IPS-18a (cell line): ENCODE data around the gene IKZF5.

ENCODE experiments used
- H3K27ac ChIP-seq: one replicate; pipeline ENCODE4 v1.5.1; 2013; ENCODE audit warnings: low read length
- H3K27me3 ChIP-seq: one replicate; pipeline ENCODE4 v1.6.1; 2013; ENCODE audit warnings: mild to moderate bottlenecking, low read length; ENCODE audit not compliant: control insufficient read depth, insufficient read depth
- H3K36me3 ChIP-seq: one replicate; pipeline ENCODE4 v1.6.1; 2013; ENCODE audit warnings: low read depth, low read length; ENCODE audit not compliant: control insufficient read depth
- H3K4me1 ChIP-seq: one replicate; pipeline ENCODE4 v1.6.1; 2013; ENCODE audit warnings: low read depth, low read length; ENCODE audit not compliant: control insufficient read depth
- H3K4me3 ChIP-seq: one replicate; pipeline ENCODE4 v1.5.1; 2013; ENCODE audit warnings: low read length
- H3K9ac ChIP-seq: one replicate; pipeline ENCODE4 v1.6.1; 2013; ENCODE audit warnings: mild to moderate bottlenecking, low read length, moderate library complexity
- H3K9me3 ChIP-seq: one replicate; pipeline ENCODE4 v1.6.1; 2013; ENCODE audit warnings: low read depth, low read length; ENCODE audit not compliant: control insufficient read depth

The IKZF5 gene

GRCh38 chr10:123013456-123014419 lies 5.1 kb upstream of the IKZF5 start:
- no peak overlapping the region for H3K27ac ChIP-seq
- H3K4me1 ChIP-seq, result peaks cover 28% of the 10 kb centered on the region
- H3K36me3 ChIP-seq, result no peaks in the 10 kb centered on the region
- H3K27me3 ChIP-seq, result peaks cover 28% of the 10 kb centered on the region
- H3K9ac ChIP-seq, result no peak overlapping the region
- H3K4me3 ChIP-seq, result no peak overlapping the region
- H3K9me3 ChIP-seq, result no peaks in the 10 kb centered on the region

GRCh38 chr10:123011987-123012386 lies 3.4 kb upstream of the IKZF5 start:
- H3K36me3 ChIP-seq, result no peaks in the 10 kb centered on the region
- peaks cover 19% of the 10 kb centered on the region for H3K4me1 ChIP-seq
- H3K9me3 ChIP-seq, result no peaks in the 10 kb centered on the region
- no peak overlapping the region for H3K9ac ChIP-seq
- H3K27me3 ChIP-seq, result peaks cover 28% of the 10 kb centered on the region
- no peak overlapping the region for H3K4me3 ChIP-seq
- no peak overlapping the region for H3K27ac ChIP-seq

GRCh38 chr10:123009105-123009820 lies 668 bp upstream of the IKZF5 start:
- H3K36me3 ChIP-seq, result no peaks in the 10 kb centered on the region
- peaks cover 3% of the 10 kb centered on the region for H3K4me1 ChIP-seq
- peak overlapping the region; percentile 86 for H3K4me3 ChIP-seq
- peak overlapping the region; percentile 47 for H3K9ac ChIP-seq
- no peak overlapping the region for H3K27ac ChIP-seq
- H3K27me3 ChIP-seq, result peaks cover 22% of the 10 kb centered on the region
- H3K9me3 ChIP-seq, result no peaks in the 10 kb centered on the region

- H3K9ac ChIP-seq, result peak overlapping the region; percentile 73
- no peaks in the 10 kb centered on the region for H3K9me3 ChIP-seq
- no peaks in the 10 kb centered on the region for H3K36me3 ChIP-seq
- peaks cover 3% of the 10 kb centered on the region for H3K4me1 ChIP-seq
- peaks cover 22% of the 10 kb centered on the region for H3K27me3 ChIP-seq
- peak overlapping the region; percentile 86 for H3K4me3 ChIP-seq
- H3K27ac ChIP-seq, result no peak overlapping the region
These were observed 839 bp downstream of the IKZF5 start for GRCh38 chr10:123007558-123008354.

- Histone ChIP-seq H3K4me3 (no peak overlapping the region), H3K27ac (no peak overlapping the region), H3K4me1 (no peaks in the 10 kb centered on the region), H3K27me3 (peaks cover 1% of the 10 kb centered on the region), H3K9me3 (no peaks in the 10 kb centered on the region), H3K36me3 (no peaks in the 10 kb centered on the region), H3K9ac (no peak overlapping the region)
These were observed 4.3 kb downstream of the IKZF5 start for GRCh38 chr10:123004298-123004697.

- H3K9me3 ChIP-seq, result no peaks in the 10 kb centered on the region
- H3K27ac ChIP-seq, result no peak overlapping the region
- no peak overlapping the region for H3K9ac ChIP-seq
- H3K36me3 ChIP-seq, result peaks cover 10% of the 10 kb centered on the region
- no peaks in the 10 kb centered on the region for H3K4me1 ChIP-seq
- no peak overlapping the region for H3K4me3 ChIP-seq
- H3K27me3 ChIP-seq, result no peaks in the 10 kb centered on the region
These were observed 7.2 kb downstream of the IKZF5 start for GRCh38 chr10:123001370-123001769.

GRCh38 chr10:123000155-123000554 lies 8.4 kb downstream of the IKZF5 start:
- no peaks in the 10 kb centered on the region for H3K9me3 ChIP-seq
- no peak overlapping the region for H3K9ac ChIP-seq
- no peak overlapping the region for H3K4me3 ChIP-seq
- no peaks in the 10 kb centered on the region for H3K27me3 ChIP-seq
- no peaks in the 10 kb centered on the region for H3K4me1 ChIP-seq
- H3K27ac ChIP-seq, result no peak overlapping the region
- peaks cover 18% of the 10 kb centered on the region for H3K36me3 ChIP-seq

- Histone ChIP-seq H3K27me3 (no peaks in the 10 kb centered on the region), H3K36me3 (peaks cover 24% of the 10 kb centered on the region), H3K4me1 (no peaks in the 10 kb centered on the region), H3K9me3 (no peaks in the 10 kb centered on the region), H3K4me3 (no peak overlapping the region), H3K27ac (no peak overlapping the region), H3K9ac (no peak overlapping the region)
These were observed 9.2 kb downstream of the IKZF5 start for GRCh38 chr10:122999347-122999746.

- Histone ChIP-seq H3K9ac (no peak overlapping the region), H3K27me3 (no peaks in the 10 kb centered on the region), H3K9me3 (no peaks in the 10 kb centered on the region), H3K27ac (no peak overlapping the region), H3K4me1 (no peaks in the 10 kb centered on the region), H3K4me3 (no peak overlapping the region), H3K36me3 (peaks cover 28% of the 10 kb centered on the region)
These were observed 9.7 kb downstream of the IKZF5 start for GRCh38 chr10:122998934-122999333.

GRCh38 chr10:122998360-122998917 lies 10.2 kb downstream of the IKZF5 start:
- H3K9ac ChIP-seq, result no peak overlapping the region

GRCh38 chr10:122997864-122998263 lies 10.7 kb downstream of the IKZF5 start:
- no peaks in the 10 kb centered on the region for H3K27me3 ChIP-seq

More at GRCh38 chr10:122998360-122998917, 10.2 kb downstream of the IKZF5 start:
- Histone ChIP-seq H3K36me3 (peaks cover 28% of the 10 kb centered on the region), H3K9me3 (no peaks in the 10 kb centered on the region), H3K4me3 (no peak overlapping the region), H3K27ac (no peak overlapping the region), H3K27me3 (no peaks in the 10 kb centered on the region), H3K4me1 (no peaks in the 10 kb centered on the region)

More at GRCh38 chr10:122997864-122998263, 10.7 kb downstream of the IKZF5 start:
- Histone ChIP-seq H3K4me3 (no peak overlapping the region), H3K9me3 (no peaks in the 10 kb centered on the region), H3K9ac (no peak overlapping the region), H3K27ac (no peak overlapping the region), H3K4me1 (no peaks in the 10 kb centered on the region), H3K36me3 (peaks cover 29% of the 10 kb centered on the region)
